ENCODE data around the gene NHSL1.

- TF ChIP-seq CTCF (IDR thresholded peaks at IDR 0.05) (no peak), POLR2A (IDR thresholded peaks at IDR 0.05) (no peak), POLR2AphosphoS5 (IDR thresholded peaks at IDR 0.05) (no peak), EP300 (IDR thresholded peaks at IDR 0.05; ENCODE audit: low read depth) (no peak)
Observed at GRCh38 chr6:138523347-138524210, 24.3 kb upstream of the NHSL1 start.

All from transverse colon (tissue), 4 donors.